Nephron progenitor cell (in vitro differentiated cells): ENCODE results near the gene ISM2.
A peak's percentile ranks its signal among the peaks of the same experiment; 100 is the strongest.

ENCODE experiments used
- DNase-seq: peaks from one replicate; pipeline ENCODE4 v3.0.0; 2021
- H3K27ac Mint-ChIP-seq: 2 replicates; pipeline ENCODE4 v1.8.0; 2021; ENCODE audit warnings: mild to moderate bottlenecking, moderate library complexity, mixed read lengths
- H3K27me3 Mint-ChIP-seq: 2 replicates; pipeline ENCODE4 v1.8.0; 2021; ENCODE audit warnings: mild to moderate bottlenecking, low read depth, mixed read lengths; ENCODE audit not compliant: poor library complexity
- H3K36me3 Mint-ChIP-seq: 2 replicates; pipeline ENCODE4 v1.8.0; 2021; ENCODE audit warnings: low read depth, mixed read lengths
- H3K4me1 Mint-ChIP-seq: 2 replicates; pipeline ENCODE4 v1.8.0; 2021; ENCODE audit warnings: mixed read lengths
- H3K4me3 Mint-ChIP-seq: 2 replicates; pipeline ENCODE4 v1.8.0; 2021; ENCODE audit warnings: mild to moderate bottlenecking, moderate library complexity, mixed read lengths
- H3K9me3 Mint-ChIP-seq: 2 replicates; pipeline ENCODE4 v1.8.0; 2021; ENCODE audit warnings: mild to moderate bottlenecking, moderate library complexity, mixed read lengths
- CTCF ChIP-seq: fragments of 200-600 bp; sonication (generic); IDR thresholded peaks from 2 replicates; pipeline ENCODE4 v1.5.0; 2021; ENCODE audit warnings: antibody characterized with exemption

Gene ISM2

GRCh38 chr14:77475432-77476115 is 23.0 kb downstream of the ISM2 start:
- H3K27ac Mint-ChIP-seq, result no peak overlapping the region

GRCh38 chr14:77474479-77475177 is 24.0 kb downstream of the ISM2 start:
- DNase-seq, result no peak
- peaks cover 1% of the 10 kb centered on the region for H3K36me3 Mint-ChIP-seq
- no peak for TF ChIP-seq CTCF
- no peaks in the 10 kb centered on the region for H3K9me3 Mint-ChIP-seq
- H3K4me3 Mint-ChIP-seq, result peak overlapping the region; percentile 50
- peaks cover 9% of the 10 kb centered on the region for H3K27me3 Mint-ChIP-seq
- H3K27ac Mint-ChIP-seq, result peak overlapping the region; percentile 8
- H3K4me1 Mint-ChIP-seq, result peaks cover 54% of the 10 kb centered on the region

More at GRCh38 chr14:77475432-77476115, 23.0 kb downstream of the ISM2 start:
- H3K4me3 Mint-ChIP-seq, result no peak overlapping the region
- H3K27me3 Mint-ChIP-seq, result peaks cover 9% of the 10 kb centered on the region
- H3K36me3 Mint-ChIP-seq, result no peaks in the 10 kb centered on the region
- H3K9me3 Mint-ChIP-seq, result no peaks in the 10 kb centered on the region
- DNase-seq, result no peak
- peaks cover 52% of the 10 kb centered on the region for H3K4me1 Mint-ChIP-seq
- no peak for TF ChIP-seq CTCF

- Mint-ChIP-seq H3K4me1 (peaks cover 54% of the 10 kb centered on the region), H3K4me3 (peak overlapping the region; percentile 50), H3K27me3 (peaks cover 9% of the 10 kb centered on the region), H3K36me3 (peaks cover 8% of the 10 kb centered on the region), H3K9me3 (no peaks in the 10 kb centered on the region), H3K27ac (peak overlapping the region; percentile 8)
- no peak for DNase-seq
- TF ChIP-seq CTCF, result no peak
Measured at GRCh38 chr14:77473921-77474320, 24.7 kb downstream of the ISM2 start.

- no peak overlapping the region for H3K4me3 Mint-ChIP-seq
- DNase-seq, result no peak
- peaks cover 37% of the 10 kb centered on the region for H3K36me3 Mint-ChIP-seq
- H3K4me1 Mint-ChIP-seq, result peaks cover 43% of the 10 kb centered on the region
- no peaks in the 10 kb centered on the region for H3K9me3 Mint-ChIP-seq
- no peak for TF ChIP-seq CTCF
- H3K27me3 Mint-ChIP-seq, result peaks cover under 1% of the 10 kb centered on the region
- peak overlapping the region; percentile 59 for H3K27ac Mint-ChIP-seq
Measured at GRCh38 chr14:77470224-77470870, 28.3 kb downstream of the ISM2 start.

- DNase-seq, result no peak
- no peak for TF ChIP-seq CTCF
- peak overlapping the region; percentile 81 for H3K27ac Mint-ChIP-seq
- H3K27me3 Mint-ChIP-seq, result no peaks in the 10 kb centered on the region
- H3K4me1 Mint-ChIP-seq, result peaks cover 35% of the 10 kb centered on the region
- H3K36me3 Mint-ChIP-seq, result peaks cover 45% of the 10 kb centered on the region
- no peaks in the 10 kb centered on the region for H3K9me3 Mint-ChIP-seq
- no peak overlapping the region for H3K4me3 Mint-ChIP-seq
Measured at GRCh38 chr14:77469539-77469938, 29.1 kb downstream of the ISM2 start.
